Stomach (tissue), 9 donors: ENCODE data around the gene CAPN9. TPM values are rescaled to one million over a fixed set of nuclear protein-coding genes. Genes with fewer than 3 reads are reported as not detected.

Experiments used
- DNase-seq, 2 donors: peaks; one replicate each; pipeline versions ENCODE4 v3.0.0 to v3.0.0-alpha.2; 2013 to 2019
- H3K27ac ChIP-seq, 5 donors: fragments of 200-600 bp in 4 of 5; sonication (generic) in 4 of 5; one replicate each; pipeline ENCODE4 v1.5.1; 2013 to 2019; ENCODE audit warnings: mild to moderate bottlenecking in 1 of 5, moderate library complexity in 1 of 5
- H3K27me3 ChIP-seq, 3 donors: fragments of 200-600 bp; sonication (generic); one replicate each; pipeline ENCODE4 v1.5.1; 2017 to 2019; ENCODE audit warnings: mixed run types in 1 of 3
- H3K36me3 ChIP-seq, 4 donors: fragments of 200-600 bp; sonication (generic); 1 replicate in 3 of 4; 2 replicates in 1 of 4; pipeline ENCODE4 v1.5.1; 2016 to 2019
- H3K4me1 ChIP-seq, 4 donors: fragments of 200-600 bp; sonication (generic); one replicate each; pipeline ENCODE4 v1.5.1; 2016 to 2019
- H3K4me3 ChIP-seq, 4 donors: fragments of 200-600 bp; sonication (generic) in 3 of 4; one replicate each; pipeline ENCODE4 v1.5.1; 2016 to 2019; ENCODE audit warnings: mild to moderate bottlenecking in 1 of 4
- H3K9me3 ChIP-seq, 4 donors: fragments of 200-600 bp; sonication (generic); one replicate each; pipeline ENCODE4 v1.5.1; 2016 to 2019
- CTCF ChIP-seq, 7 experiments: fragments of 450-650 bp in 4 of 7; fragments of 200-600 bp in 3 of 7; sonication (generic) in 3 of 7; IDR thresholded peaks; one replicate each; pipeline ENCODE4 v1.5.1; 2016 to 2019; ENCODE audit warnings: antibody characterized with exemption in 7 of 7, control low read depth in 2 of 7, mild to moderate bottlenecking in 1 of 7
- EP300 ChIP-seq: sonication (generic); formaldehyde crosslinking; IDR thresholded peaks from one replicate; pipeline ENCODE4 v1.6.1; 2017; ENCODE audit warnings: antibody characterized with exemption
- POLR2A ChIP-seq, 4 donors: fragments of 450-650 bp; IDR thresholded peaks; one replicate each; pipeline ENCODE4 v1.6.1; 2016; ENCODE audit warnings: antibody characterized with exemption in 4 of 4, control low read depth in 2 of 4, mild to moderate bottlenecking in 1 of 4, moderate library complexity in 1 of 4
- POLR2AphosphoS5 ChIP-seq, 3 donors: sonication (generic); formaldehyde crosslinking; IDR thresholded peaks; one replicate each; pipeline ENCODE4 v1.6.1; 2016; ENCODE audit warnings: antibody characterized with exemption in 3 of 3
- WGBS, 5 donors: extraction: QIAGEN DNeasy Blood & Tissue Kit in 3 of 5; methylation state at CpG; one replicate each; pipeline versions ENCODE4 v1.1.5 to v1.1.7; 2013 to 2018; 5-methylcytosine and 5-hydroxymethylcytosine counted together
- intact Hi-C: fragments of 100-400 bp; cut with DNase I; formaldehyde crosslinking; loops from one replicate; pipeline ENCODE4 v1.15.1; 2023; ENCODE audit warnings: low total_unique reads
- polyA plus RNA-seq, 3 donors: library from polyadenylated mRNA; stranded (reverse); fragments of 200-250 nt; gene quantifications; one replicate each; pipeline ENCODE4 v1.2.3, GENCODE V29; 2013
- total RNA-seq, 5 donors: library from RNA; depleted of rRNA; stranded (reverse); fragments of >200 nt; gene quantifications; one replicate each; pipeline versions ENCODE4 v1.1.0 to v1.2.3, GENCODE V29; 2014 to 2016
- donor health status: healthy with polysubstance abuse.
- donor health status: Bipolar disorder and iron deficiency.
- donor health status: healthy.

CAPN9 gene
- total and polyA plus RNA-seq, 8 donors, result 2.6 to 68.3 (median 46.7) TPM

GRCh38 chr1:230749635-230750034, 2.4 kb downstream of the CAPN9 start:
- 66 to 82% (median 73%) methylated on average over 3 of the region's 3 CpGs for whole genome bisulfite sequencing, 5 donors
- intact Hi-C loops, result no loop called here
- H3K4me3 ChIP-seq, result peak overlapping the region in 1 of 4 donors; percentile 28
- H3K27ac ChIP-seq, result peak overlapping the region; percentile 80 to 94 (median 87)
- peaks cover 53 to 59% (median 55%) of the 10 kb centered on the region in 4 donors for H3K4me1 ChIP-seq
- no peaks in the 10 kb centered on the region for H3K27me3 ChIP-seq
- TF ChIP-seq EP300 (no peak), POLR2AphosphoS5 (IDR thresholded peaks at IDR 0.05) (no peak), POLR2A (IDR thresholded peaks at IDR 0.05) (no peak), CTCF (IDR thresholded peaks at IDR 0.05) (no peak)
- DNase-seq, result no peak
- H3K36me3 ChIP-seq, result no peaks in the 10 kb centered on the region
- H3K9me3 ChIP-seq, result no peaks in the 10 kb centered on the region

DNA sequence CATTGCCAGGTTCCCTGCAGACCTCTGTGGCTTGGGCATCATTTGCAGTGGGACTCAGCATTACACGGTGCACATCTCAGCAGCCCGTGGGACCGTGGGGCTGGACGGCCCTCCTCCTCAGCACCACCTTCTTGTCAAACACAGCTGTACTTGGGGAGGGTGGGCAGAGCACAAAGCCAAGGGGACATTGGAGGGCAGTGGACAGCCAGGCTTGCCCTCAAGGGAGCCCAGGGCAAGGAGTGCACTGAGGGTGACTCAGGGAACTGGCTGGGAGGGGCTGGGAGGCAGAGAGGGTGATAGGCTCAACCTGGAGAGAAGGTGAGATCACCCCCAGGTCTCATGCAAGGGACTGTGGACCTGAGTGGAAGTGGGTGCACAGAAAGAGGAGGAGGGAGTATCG, 3.4 kb downstream of the CAPN9 start:
- TF ChIP-seq POLR2AphosphoS5 (IDR thresholded peaks at IDR 0.05) (peak in 2 of 3 donors; percentile 30 to 44), POLR2A (IDR thresholded peaks at IDR 0.05) (no peak), CTCF (IDR thresholded peaks at IDR 0.05) (no peak)
- no peaks in the 10 kb centered on the region for H3K27me3 ChIP-seq
- no peaks in the 10 kb centered on the region for H3K36me3 ChIP-seq
- no peaks in the 10 kb centered on the region for H3K9me3 ChIP-seq
- peak; percentile 62 to 75 for DNase-seq
- H3K4me3 ChIP-seq, result peak overlapping the region in 1 of 4 donors; percentile 6
- peaks cover 57 to 66% (median 61%) of the 10 kb centered on the region in 4 donors for H3K4me1 ChIP-seq
- WGBS, 5 donors, result 30 to 62% (median 41%) methylated on average over 5 of the region's 5 CpGs
- intact Hi-C loops, result no loop called here
- H3K27ac ChIP-seq, result peak overlapping the region; percentile 80 to 94 (median 87)

DNA sequence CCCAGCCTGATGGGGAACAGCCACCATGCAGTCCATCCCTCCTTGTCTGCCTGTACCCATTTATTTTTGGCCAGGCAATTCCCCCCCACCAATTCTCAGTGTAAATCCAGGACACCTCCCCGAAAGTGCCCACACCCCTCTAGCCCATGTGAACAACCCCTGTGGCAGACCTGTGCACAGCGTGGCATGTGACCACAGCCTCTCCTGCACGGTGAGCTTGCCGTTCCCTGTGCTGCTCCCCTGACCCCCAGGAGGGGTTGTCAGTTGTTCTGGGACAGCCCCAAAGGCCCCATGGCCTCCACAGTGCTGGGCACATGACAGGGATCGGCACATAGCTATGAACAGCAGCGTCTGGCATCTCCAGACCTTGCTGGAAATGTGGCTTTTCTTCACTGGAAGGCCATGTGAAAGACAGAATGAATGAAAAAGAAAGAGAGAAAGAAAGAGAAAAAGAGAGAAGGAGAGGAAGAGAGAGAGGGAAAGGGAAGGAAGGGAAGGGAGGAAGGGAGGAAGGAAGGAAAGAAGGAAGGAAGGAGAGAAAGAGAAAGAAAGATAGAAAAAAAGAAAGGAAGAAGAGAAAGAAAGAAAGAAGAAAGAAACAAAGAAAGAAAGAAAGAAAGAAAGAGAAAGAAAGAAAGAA, 3.9 kb downstream of the CAPN9 start:
- Histone ChIP-seq H3K27ac (peak overlapping the region; percentile 80 to 94 (median 87)), H3K4me3 (no peak overlapping the region), H3K4me1 (peaks cover 57 to 66% (median 61%) of the 10 kb centered on the region in 4 donors), H3K9me3 (no peaks in the 10 kb centered on the region), H3K27me3 (no peaks in the 10 kb centered on the region), H3K36me3 (no peaks in the 10 kb centered on the region)
- TF ChIP-seq EP300 (no peak), POLR2AphosphoS5 (IDR thresholded peaks at IDR 0.05) (no peak), POLR2A (IDR thresholded peaks at IDR 0.05) (no peak), CTCF (IDR thresholded peaks at IDR 0.05) (no peak)
- WGBS, 5 donors, result 31 to 46% (median 39%) methylated on average over 6 of the region's 6 CpGs
- DNase-seq, result no peak
- intact Hi-C loops, result no loop called here

- Histone ChIP-seq H3K27me3 (no peaks in the 10 kb centered on the region), H3K27ac (peak overlapping the region; percentile 80 to 91 (median 85)), H3K36me3 (no peaks in the 10 kb centered on the region), H3K9me3 (no peaks in the 10 kb centered on the region), H3K4me1 (peaks cover 57 to 66% (median 58%) of the 10 kb centered on the region in 4 donors), H3K4me3 (peak overlapping the region in 1 of 4 donors; percentile 19)
- 33 to 58% (median 42%) methylated on average over 6 of the region's 6 CpGs for WGBS, 5 donors
- peak; percentile 87 to 88 for DNase-seq
- intact Hi-C loops, result no loop called here
- no peak for TF ChIP-seq POLR2A (IDR thresholded peaks at IDR 0.05)
- peak in 1 of 3 donors; percentile 18 for TF ChIP-seq POLR2AphosphoS5 (IDR thresholded peaks at IDR 0.05)
These were observed 5.2 kb downstream of the CAPN9 start for GRCh38 chr1:230752407-230752806.

- H3K4me3 ChIP-seq, result peak overlapping the region in 2 of 4 donors; percentile 16 to 19
These were observed 6.0 kb downstream of the CAPN9 start for GRCh38 chr1:230753191-230753585.

More at GRCh38 chr1:230753191-230753585, 6.0 kb downstream of the CAPN9 start:
- no peaks in the 10 kb centered on the region for H3K27me3 ChIP-seq
- H3K36me3 ChIP-seq, result no peaks in the 10 kb centered on the region
- 53 to 72% (median 61%) methylated on average over 5 of the region's 5 CpGs for WGBS, 5 donors
- H3K4me1 ChIP-seq, result peaks cover 55 to 66% (median 58%) of the 10 kb centered on the region in 4 donors
- TF ChIP-seq CTCF (IDR thresholded peaks at IDR 0.05) (no peak), POLR2A (IDR thresholded peaks at IDR 0.05) (no peak), POLR2AphosphoS5 (IDR thresholded peaks at IDR 0.05) (no peak), EP300 (no peak)
- no peaks in the 10 kb centered on the region for H3K9me3 ChIP-seq
- DNase-seq, result no peak
- peak overlapping the region; percentile 80 to 91 (median 85) for H3K27ac ChIP-seq
- intact Hi-C loops, result no loop called here
